Measurements from ENCODE around the gene PPP1CB.

DNA sequence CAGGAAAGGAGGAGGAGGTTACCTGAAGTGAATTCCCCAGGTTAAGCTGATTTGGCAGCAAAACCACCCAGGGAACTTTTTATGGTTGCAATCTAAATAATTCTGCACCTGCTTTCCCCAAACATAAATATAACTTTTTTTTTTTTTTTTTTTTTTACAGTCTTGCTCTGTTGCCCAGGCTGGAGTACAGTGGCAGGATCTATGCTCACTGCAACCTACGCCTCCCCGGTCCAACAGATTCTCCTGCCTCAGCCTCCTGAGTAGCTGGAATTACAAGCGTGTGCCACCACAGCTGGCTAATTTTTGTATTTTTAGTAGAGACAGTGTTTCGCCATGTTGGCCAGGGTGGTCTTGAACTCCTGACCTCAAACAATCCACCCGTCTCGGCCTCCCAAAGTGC, 16.1 kb upstream of the PPP1CB start:
- TF ChIP-seq POLR2AphosphoS5 (IDR thresholded peaks at IDR 0.05; ENCODE audit: low read depth, low read length) (no peak), POLR2A (IDR thresholded peaks at IDR 0.05; ENCODE audit: low read depth, low read length) (no peak)

Measured in GM12892 (cell line).